ENCODE data around the gene MAB21L4. TPM values are rescaled to one million over a fixed set of nuclear protein-coding genes. Genes with fewer than 3 reads are reported as not detected.

Gene MAB21L4
- total and polyA plus RNA-seq, 2 experiments from 2014 or later, result not detected

- TF ChIP-seq, protein P1, sequence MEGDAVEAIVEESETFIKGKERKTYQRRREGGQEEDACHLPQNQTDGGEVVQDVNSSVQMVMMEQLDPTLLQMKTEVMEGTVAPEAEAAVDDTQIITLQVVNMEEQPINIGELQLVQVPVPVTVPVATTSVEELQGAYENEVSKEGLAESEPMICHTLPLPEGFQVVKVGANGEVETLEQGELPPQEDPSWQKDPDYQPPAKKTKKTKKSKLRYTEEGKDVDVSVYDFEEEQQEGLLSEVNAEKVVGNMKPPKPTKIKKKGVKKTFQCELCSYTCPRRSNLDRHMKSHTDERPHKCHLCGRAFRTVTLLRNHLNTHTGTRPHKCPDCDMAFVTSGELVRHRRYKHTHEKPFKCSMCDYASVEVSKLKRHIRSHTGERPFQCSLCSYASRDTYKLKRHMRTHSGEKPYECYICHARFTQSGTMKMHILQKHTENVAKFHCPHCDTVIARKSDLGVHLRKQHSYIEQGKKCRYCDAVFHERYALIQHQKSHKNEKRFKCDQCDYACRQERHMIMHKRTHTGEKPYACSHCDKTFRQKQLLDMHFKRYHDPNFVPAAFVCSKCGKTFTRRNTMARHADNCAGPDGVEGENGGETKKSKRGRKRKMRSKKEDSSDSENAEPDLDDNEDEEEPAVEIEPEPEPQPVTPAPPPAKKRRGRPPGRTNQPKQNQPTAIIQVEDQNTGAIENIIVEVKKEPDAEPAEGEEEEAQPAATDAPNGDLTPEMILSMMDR (IDR thresholded peaks at IDR 0.05; ENCODE audit: low read depth, low read length), result no peak
- H3K27me3 ChIP-seq, result peaks cover 23% of the 10 kb centered on the region
- no peak overlapping the region for H3K4me3 ChIP-seq
- H3K4me1 ChIP-seq (ENCODE audit: low read depth), result no peaks in the 10 kb centered on the region
- H3K36me3 ChIP-seq, result no peaks in the 10 kb centered on the region
- no peak for DNase-seq (ENCODE audit: low read depth in 1 of 2, low spot score in 1 of 2)
- no peaks in the 10 kb centered on the region for H3K9me3 ChIP-seq (ENCODE audit: low read depth)
- no peak overlapping the region for H3K27ac ChIP-seq
Measured at GRCh38 chr2:240917684-240918257, 21.8 kb upstream of the MAB21L4 start.

- Histone ChIP-seq H3K27me3 (peaks cover 29% of the 10 kb centered on the region), H3K4me3 (no peak overlapping the region), H3K4me1 (ENCODE audit: low read depth) (no peaks in the 10 kb centered on the region), H3K9me3 (ENCODE audit: low read depth) (no peaks in the 10 kb centered on the region), H3K27ac (no peak overlapping the region), H3K36me3 (no peaks in the 10 kb centered on the region)
- TF ChIP-seq, protein P1 (IDR thresholded peaks at IDR 0.05; ENCODE audit: low read depth, low read length), result no peak
- DNase-seq (ENCODE audit: low read depth in 1 of 2, low spot score in 1 of 2), result no peak
Measured at GRCh38 chr2:240917009-240917683, 21.2 kb upstream of the MAB21L4 start.

- Histone ChIP-seq H3K4me1 (ENCODE audit: low read depth) (no peaks in the 10 kb centered on the region), H3K27ac (no peak overlapping the region), H3K27me3 (peaks cover 34% of the 10 kb centered on the region), H3K9me3 (ENCODE audit: low read depth) (no peaks in the 10 kb centered on the region), H3K4me3 (no peak overlapping the region), H3K36me3 (no peaks in the 10 kb centered on the region)
- TF ChIP-seq, protein P1 (IDR thresholded peaks at IDR 0.05; ENCODE audit: low read depth, low read length), result no peak
- DNase-seq (ENCODE audit: low read depth in 1 of 2, low spot score in 1 of 2), result peak; percentile 44 to 73
Measured at GRCh38 chr2:240916571-240917008, 20.6 kb upstream of the MAB21L4 start.

- Histone ChIP-seq H3K9me3 (ENCODE audit: low read depth) (no peaks in the 10 kb centered on the region), H3K4me1 (ENCODE audit: low read depth) (no peaks in the 10 kb centered on the region), H3K4me3 (no peak overlapping the region), H3K27me3 (peaks cover 38% of the 10 kb centered on the region), H3K36me3 (no peaks in the 10 kb centered on the region), H3K27ac (no peak overlapping the region)
- no peak for DNase-seq (ENCODE audit: low read depth in 1 of 2, low spot score in 1 of 2)
- TF ChIP-seq, protein P1 (IDR thresholded peaks at IDR 0.05; ENCODE audit: low read depth, low read length), result no peak
Measured at GRCh38 chr2:240915526-240916341, 19.8 kb upstream of the MAB21L4 start.

GRCh38 chr2:240914645-240915525 lies 18.9 kb upstream of the MAB21L4 start:
- Histone ChIP-seq H3K4me3 (no peak overlapping the region), H3K27me3 (peaks cover 44% of the 10 kb centered on the region), H3K27ac (no peak overlapping the region), H3K9me3 (ENCODE audit: low read depth) (no peaks in the 10 kb centered on the region), H3K36me3 (no peaks in the 10 kb centered on the region), H3K4me1 (ENCODE audit: low read depth) (no peaks in the 10 kb centered on the region)
- no peak for DNase-seq (ENCODE audit: low read depth in 1 of 2, low spot score in 1 of 2)
- TF ChIP-seq, protein P1 (IDR thresholded peaks at IDR 0.05; ENCODE audit: low read depth, low read length), result no peak

All from cardiac muscle cell (in vitro differentiated cells and primary cell).